H9 (cell line): ENCODE data around the gene ABCG8. TPM values are rescaled to one million over a fixed set of nuclear protein-coding genes. Genes with fewer than 3 reads are reported as not detected.

Experiments
- DNase-seq: peaks from one replicate; pipeline ENCODE4 v3.0.0-alpha.2; 2017
- H2AFZ ChIP-seq: one replicate; pipeline ENCODE4 v1.6.1; 2013; ENCODE audit warnings: mild to moderate bottlenecking, low read length, control low read depth, moderate library complexity
- H2AK5ac ChIP-seq: 2 replicates; pipeline ENCODE4 v1.6.1; 2013; ENCODE audit warnings: low read length, control low read depth, mixed read lengths; ENCODE audit not compliant: insufficient read length
- H2BK120ac ChIP-seq: one replicate; pipeline ENCODE4 v1.6.1; 2013; ENCODE audit warnings: low read depth, mild to moderate bottlenecking, low read length, control low read depth, inconsistent platforms; ENCODE audit not compliant: poor library complexity, severe bottlenecking
- H2BK12ac ChIP-seq: 2 replicates; pipeline ENCODE4 v1.6.1; 2013; ENCODE audit warnings: low read length, control low read depth, mixed read lengths, low read depth; ENCODE audit not compliant: insufficient read length
- H2BK15ac ChIP-seq: 2 replicates; pipeline ENCODE4 v1.6.1; 2013; ENCODE audit warnings: low read depth, low read length, control low read depth
- H2BK20ac ChIP-seq: one replicate; pipeline ENCODE4 v1.6.1; 2013; ENCODE audit warnings: low read depth, mild to moderate bottlenecking, low read length, control low read depth, inconsistent platforms; ENCODE audit not compliant: poor library complexity, severe bottlenecking
- H2BK5ac ChIP-seq: 2 replicates; pipeline ENCODE4 v1.6.1; 2013; ENCODE audit warnings: low read length, control low read depth, mixed read lengths; ENCODE audit not compliant: insufficient read length
- H3K14ac ChIP-seq: 2 replicates; pipeline ENCODE4 v1.6.1; 2013; ENCODE audit warnings: low read length, control low read depth; ENCODE audit not compliant: insufficient read depth
- H3K18ac ChIP-seq: 2 replicates; pipeline ENCODE4 v1.6.1; 2013; ENCODE audit warnings: low read depth, mild to moderate bottlenecking, mixed read lengths, low read length, control low read depth; ENCODE audit not compliant: insufficient read length
- H3K23ac ChIP-seq: 2 replicates; pipeline ENCODE4 v1.6.1; 2013; ENCODE audit warnings: low read length, control low read depth, mixed read lengths, low read depth; ENCODE audit not compliant: insufficient read length
- H3K23me2 ChIP-seq: 2 replicates; pipeline ENCODE4 v1.6.1; 2013; ENCODE audit warnings: low read depth, mild to moderate bottlenecking, mixed read lengths, low read length, control low read depth; ENCODE audit not compliant: insufficient read length, poor library complexity, severe bottlenecking
- H3K27ac ChIP-seq: 2 replicates; pipeline ENCODE4 v1.5.1; 2013; ENCODE audit warnings: low read length, control low read depth, mixed read lengths, low read depth; ENCODE audit not compliant: insufficient read length
- H3K27me3 ChIP-seq: 2 replicates; pipeline ENCODE4 v1.6.1; 2013; ENCODE audit warnings: low read length, control low read depth, inconsistent platforms; ENCODE audit not compliant: insufficient read depth
- H3K4ac ChIP-seq: 2 replicates; pipeline ENCODE4 v1.6.1; 2013; ENCODE audit warnings: low read depth, mild to moderate bottlenecking, control low read depth, inconsistent platforms, low read length, moderate library complexity
- H3K4me1 ChIP-seq: 2 replicates; pipeline ENCODE4 v1.6.1; 2013; ENCODE audit warnings: low read length, control low read depth, inconsistent platforms; ENCODE audit not compliant: insufficient read depth
- H3K4me2 ChIP-seq: 2 replicates; pipeline ENCODE4 v1.6.1; 2013; ENCODE audit warnings: low read length, control low read depth, mixed read lengths; ENCODE audit not compliant: insufficient read length, insufficient read depth
- H3K56ac ChIP-seq: 2 replicates; pipeline ENCODE4 v1.6.1; 2013; ENCODE audit warnings: low read depth, mild to moderate bottlenecking, mixed read lengths, low read length, control low read depth; ENCODE audit not compliant: insufficient read length
- H3K79me1 ChIP-seq: 2 replicates; pipeline ENCODE4 v1.6.1; 2013; ENCODE audit warnings: low read depth, mild to moderate bottlenecking, moderate library complexity, low read length, control low read depth, inconsistent platforms; ENCODE audit not compliant: insufficient read depth, poor library complexity, severe bottlenecking
- H3K79me2 ChIP-seq: 2 replicates; pipeline ENCODE4 v1.6.1; 2013; ENCODE audit warnings: low read length, control low read depth, inconsistent platforms; ENCODE audit not compliant: insufficient read depth
- H3K9ac ChIP-seq: 2 replicates; pipeline ENCODE4 v1.6.1; 2013; ENCODE audit warnings: low read length, control low read depth, mixed read lengths; ENCODE audit not compliant: insufficient read length; ENCODE audit errors: extremely low read depth
- H3K9me3 ChIP-seq: one replicate; pipeline ENCODE4 v1.6.1; 2013; ENCODE audit warnings: low read depth, low read length, inconsistent platforms; ENCODE audit not compliant: control insufficient read depth
- H3T11ph ChIP-seq: one replicate; pipeline ENCODE4 v1.6.1; 2013; ENCODE audit warnings: mild to moderate bottlenecking, low read length, control low read depth, inconsistent platforms
- H4K20me1 ChIP-seq: one replicate; pipeline ENCODE4 v1.6.1; 2013; ENCODE audit not compliant: control insufficient read depth, insufficient read length, insufficient read depth
- H4K5ac ChIP-seq: 2 replicates; pipeline ENCODE4 v1.6.1; 2013; ENCODE audit warnings: low read depth, mild to moderate bottlenecking, mixed read lengths, low read length, control low read depth; ENCODE audit not compliant: insufficient read length
- H4K8ac ChIP-seq: replicated peaks from 2 replicates; pipeline ENCODE4 v1.6.1; 2013; ENCODE audit warnings: low read length, control low read depth, mixed read lengths, low read depth; ENCODE audit not compliant: insufficient read length
- H4K91ac ChIP-seq: 2 replicates; pipeline ENCODE4 v1.6.1; 2013; ENCODE audit warnings: low read depth, mild to moderate bottlenecking, moderate library complexity, mixed read lengths, low read length, control low read depth; ENCODE audit not compliant: insufficient read length
- H3K27ac Mint-ChIP-seq, 3 experiments: 2 replicates in 2 of 3; 3 replicates in 1 of 3; pipeline ENCODE4 v1.8.0; 2020 to 2021; ENCODE audit warnings: mixed read lengths in 3 of 3, mild to moderate bottlenecking in 1 of 3, moderate library complexity in 1 of 3
- H3K27me3 Mint-ChIP-seq: 2 replicates; pipeline ENCODE4 v1.8.0; 2021; ENCODE audit warnings: low read depth, mild to moderate bottlenecking, moderate library complexity, mixed read lengths
- H3K36me3 Mint-ChIP-seq, 3 experiments: 2 replicates in 2 of 3; 3 replicates in 1 of 3; pipeline ENCODE4 v1.8.0; 2020 to 2021; ENCODE audit warnings: low read depth in 3 of 3, mixed read lengths in 3 of 3; ENCODE audit not compliant: insufficient read depth in 1 of 3
- H3K4me1 Mint-ChIP-seq, 2 experiments: 2 replicates each; pipeline ENCODE4 v1.8.0; 2020; ENCODE audit warnings: mixed read lengths in 2 of 2
- H3K4me3 Mint-ChIP-seq, 2 experiments: 2 replicates in 1 of 2; 3 replicates in 1 of 2; pipeline ENCODE4 v1.8.0; 2020 to 2021; ENCODE audit warnings: mild to moderate bottlenecking in 2 of 2, mixed read lengths in 2 of 2, moderate library complexity in 1 of 2
- H3K9me3 Mint-ChIP-seq, 2 experiments: 2 replicates in 1 of 2; 3 replicates in 1 of 2; pipeline ENCODE4 v1.8.0; 2020; ENCODE audit warnings: mild to moderate bottlenecking in 2 of 2, mixed read lengths in 2 of 2, moderate library complexity in 1 of 2
- WGBS: extraction: QIAGEN DNeasy Blood & Tissue Kit; methylation state at CpG from one replicate; pipeline ENCODE4 v1.1.7; 2013; ENCODE audit warnings: missing lambda C conversion rate, low lambda C conversion rate, mixed read lengths; ENCODE audit not compliant: insufficient read length; ENCODE audit errors: extremely low coverage; 5-methylcytosine and 5-hydroxymethylcytosine counted together
- total RNA-seq: library from RNA; stranded (reverse); gene quantifications from 2 replicates; pipeline ENCODE4 v1.2.1, GENCODE V29; 2021
- TF ChIP-seq, protein P1 (sequence below): fragments of 200-600 bp; sonication (generic); conservative IDR thresholded peaks from 3 replicates; pipeline ENCODE4 v1.8.0; 2021; ENCODE audit warnings: antibody characterized with exemption, mild to moderate bottlenecking

The ABCG8 gene
- total RNA-seq, 1 experiment from 2014 or later, result not detected

GRCh38 chr2:43826305-43827250, 12.2 kb upstream of the ABCG8 start:
- WGBS, result no CpG with 5 or more reads among the region's 17 CpGs
- DNase-seq, result no peak

More at GRCh38 chr2:43826305-43827250, 12.2 kb upstream of the ABCG8 start:
- Histone ChIP-seq H3K27ac (no peak overlapping the region), H3K14ac (no peak overlapping the region), H3K4ac (no peak overlapping the region), H2BK20ac (no peak overlapping the region), H2AK5ac (no peak overlapping the region), H2AFZ (no peak overlapping the region), H3K79me2 (no peaks in the 10 kb centered on the region), H2BK5ac (no peak overlapping the region), H3K9me3 (no peaks in the 10 kb centered on the region), H2BK12ac (no peak overlapping the region), H3K4me2 (no peak overlapping the region), H3K27me3 (no peaks in the 10 kb centered on the region), H2BK15ac (no peak overlapping the region), H3K56ac (no peak overlapping the region), H3K23ac (no peak overlapping the region), H3K9ac (no peak overlapping the region), H4K20me1 (no peaks in the 10 kb centered on the region), H2BK120ac (no peak overlapping the region), H4K91ac (no peak overlapping the region), H3K23me2 (no peaks in the 10 kb centered on the region), H3T11ph (no peak overlapping the region), H3K79me1 (no peaks in the 10 kb centered on the region), H4K8ac (no peak overlapping the region), H3K4me1 (no peaks in the 10 kb centered on the region), H3K18ac (no peak overlapping the region), H4K5ac (no peak overlapping the region)
- H3K9me3 Mint-ChIP-seq, result no peaks in the 10 kb centered on the region
- no peak overlapping the region for H3K27ac Mint-ChIP-seq
- H3K36me3 Mint-ChIP-seq, result no peaks in the 10 kb centered on the region
- peaks cover 7 to 8% of the 10 kb centered on the region in 2 experiments for H3K4me1 Mint-ChIP-seq
- no peak overlapping the region for H3K4me3 Mint-ChIP-seq
- H3K27me3 Mint-ChIP-seq, result no peaks in the 10 kb centered on the region; the same call in none of the 2 replicates
- TF ChIP-seq, protein P1, sequence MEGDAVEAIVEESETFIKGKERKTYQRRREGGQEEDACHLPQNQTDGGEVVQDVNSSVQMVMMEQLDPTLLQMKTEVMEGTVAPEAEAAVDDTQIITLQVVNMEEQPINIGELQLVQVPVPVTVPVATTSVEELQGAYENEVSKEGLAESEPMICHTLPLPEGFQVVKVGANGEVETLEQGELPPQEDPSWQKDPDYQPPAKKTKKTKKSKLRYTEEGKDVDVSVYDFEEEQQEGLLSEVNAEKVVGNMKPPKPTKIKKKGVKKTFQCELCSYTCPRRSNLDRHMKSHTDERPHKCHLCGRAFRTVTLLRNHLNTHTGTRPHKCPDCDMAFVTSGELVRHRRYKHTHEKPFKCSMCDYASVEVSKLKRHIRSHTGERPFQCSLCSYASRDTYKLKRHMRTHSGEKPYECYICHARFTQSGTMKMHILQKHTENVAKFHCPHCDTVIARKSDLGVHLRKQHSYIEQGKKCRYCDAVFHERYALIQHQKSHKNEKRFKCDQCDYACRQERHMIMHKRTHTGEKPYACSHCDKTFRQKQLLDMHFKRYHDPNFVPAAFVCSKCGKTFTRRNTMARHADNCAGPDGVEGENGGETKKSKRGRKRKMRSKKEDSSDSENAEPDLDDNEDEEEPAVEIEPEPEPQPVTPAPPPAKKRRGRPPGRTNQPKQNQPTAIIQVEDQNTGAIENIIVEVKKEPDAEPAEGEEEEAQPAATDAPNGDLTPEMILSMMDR, result no peak
